GM12878 (cell line): ENCODE results near the gene TIMM50. TPM values are rescaled to one million over a fixed set of nuclear protein-coding genes. Genes with fewer than 3 reads are reported as not detected.

Experiments
- ATAC-seq: fragments of 200-7000 bp; cut with Tn5 transposase; 3 replicates; pipeline ENCODE4 v1.9.1; 2020; ENCODE audit warnings: mild to moderate bottlenecking, moderate library complexity
- BruUV-seq: library from RNA; stranded (reverse); fragments of 400-500 nt; replicated peaks from 2 replicates; lab custom pipeline; 2021; lab: Mats Ljungman, UMichigan
- CTCF ChIA-PET: fragments of 300-600 bp; sonication (Branson Sonifier 250); formaldehyde crosslinking; extraction: SDS; loops from one replicate; lab custom pipeline; 2021; ENCODE audit warnings: inconsistent platforms; lab: Yijun Ruan, JAX
- POLR2A ChIA-PET: fragments of 350-600 bp; formaldehyde crosslinking; extraction: SDS; loops from one replicate; lab custom pipeline; 2021; ENCODE audit warnings: inconsistent platforms; lab: Charles Lee
- RAD21 ChIA-PET: fragments of 300-600 bp; sonication (Branson Sonifier 250); formaldehyde crosslinking; loops from one replicate; lab custom pipeline; 2023; ENCODE audit warnings: antibody characterized with exemption; ENCODE audit not compliant: unreplicated experiment; lab: Charles Lee
- SMC1A ChIA-PET: fragments of 300-600 bp; sonication (Branson Sonifier 250); formaldehyde crosslinking; loops from one replicate; lab custom pipeline; 2023; ENCODE audit not compliant: unreplicated experiment, uncharacterized antibody; lab: Charles Lee
- DNase-seq: peaks from one replicate; pipeline ENCODE4 v3.0.0-alpha.2; 2011; ENCODE audit warnings: low read depth, low spot score
- FAIRE-seq: peaks from 3 replicates; lab custom pipeline; 2011; peaks lifted over from hg19 to GRCh38; lab: Jason Lieb, UNC
- H2AFZ ChIP-seq: 2 replicates; pipeline ENCODE4 v1.6.0; 2011; ENCODE audit warnings: low read depth, low read length, control low read depth; ENCODE audit not compliant: control insufficient read depth
- H3K27ac ChIP-seq: 2 replicates; pipeline ENCODE4 v1.5.1; 2011; ENCODE audit warnings: control low read depth; ENCODE audit not compliant: control insufficient read depth, insufficient read depth
- H3K27me3 ChIP-seq, 2 experiments: replicated peaks in 1 of 2; 2 replicates each; pipeline versions ENCODE4 v1.6.0 to v1.6.1; 2011; ENCODE audit warnings: low read length in 1 of 2; ENCODE audit not compliant: control insufficient read depth in 2 of 2, insufficient read depth in 2 of 2
- H3K36me3 ChIP-seq, 2 experiments: 2 replicates each; pipeline ENCODE4 v1.5.1; 2011; ENCODE audit warnings: low read length in 1 of 2; ENCODE audit not compliant: control insufficient read depth in 2 of 2, insufficient read depth in 2 of 2
- H3K4me1 ChIP-seq: 2 replicates; pipeline ENCODE4 v1.6.1; 2011; ENCODE audit warnings: mild to moderate bottlenecking, low read length, moderate library complexity, mixed read lengths; ENCODE audit not compliant: control insufficient read depth, insufficient read depth
- H3K4me2 ChIP-seq: 2 replicates; pipeline ENCODE4 v1.6.0; 2011; ENCODE audit warnings: control low read depth; ENCODE audit not compliant: control insufficient read depth, insufficient read depth
- H3K4me3 ChIP-seq: fragments of 200-600 bp; sonication (generic); 2 replicates; pipeline ENCODE4 v1.5.1; 2016
- H3K79me2 ChIP-seq: 2 replicates; pipeline ENCODE4 v1.6.0; 2011; ENCODE audit warnings: low read length; ENCODE audit not compliant: control insufficient read depth, insufficient read depth
- H3K9ac ChIP-seq: 2 replicates; pipeline ENCODE4 v1.8.0; 2011; ENCODE audit warnings: low read length, control low read depth, mixed read lengths; ENCODE audit not compliant: control insufficient read depth, insufficient read depth
- H3K9me3 ChIP-seq: replicated peaks from 3 replicates; pipeline ENCODE4 v1.5.1; 2011; ENCODE audit warnings: mild to moderate bottlenecking, low read length; ENCODE audit not compliant: control insufficient read depth, insufficient read depth
- H4K20me1 ChIP-seq: 2 replicates; pipeline ENCODE4 v1.6.0; 2011; ENCODE audit not compliant: control insufficient read depth, insufficient read depth
- CBFB ChIP-seq: IDR thresholded peaks from 2 replicates; pipeline ENCODE4 v1.6.1; 2016; ENCODE audit warnings: antibody characterized with exemption, low read depth
- CEBPB ChIP-seq, 2 experiments: fragments of 150-350 bp in 1 of 2; IDR thresholded peaks; 2 replicates each; pipeline ENCODE4 v1.6.1; 2012 to 2014; ENCODE audit warnings: low read depth in 2 of 2, low read length in 2 of 2, borderline replicate concordance in 1 of 2, inconsistent platforms in 1 of 2
- CHD2 ChIP-seq: IDR thresholded peaks from 2 replicates; pipeline ENCODE4 v1.6.1; 2011; ENCODE audit warnings: low read depth, low read length, improper control_type of control experiment, borderline replicate concordance
- EED ChIP-seq: sonication (generic); IDR thresholded peaks from 2 replicates; pipeline ENCODE4 v1.6.1; 2016; ENCODE audit warnings: antibody characterized with exemption, low read depth
- FOXK2 ChIP-seq: fragments of 450-650 bp; IDR thresholded peaks from 2 replicates; pipeline ENCODE4 v1.6.1; 2017; ENCODE audit warnings: mild to moderate bottlenecking, moderate library complexity
- GATAD2B ChIP-seq: fragments of 450-650 bp; conservative IDR thresholded peaks from 2 replicates; pipeline ENCODE4 v1.6.1; 2017; ENCODE audit warnings: low read depth, mild to moderate bottlenecking, moderate library complexity
- MAX ChIP-seq: IDR thresholded peaks from 2 replicates; pipeline ENCODE4 v1.6.1; 2012; ENCODE audit warnings: low read depth, low read length, improper control_type of control experiment
- MYB ChIP-seq: fragments of 150-350 bp; IDR thresholded peaks from 2 replicates; pipeline ENCODE4 v1.6.1; 2014; ENCODE audit warnings: mild to moderate bottlenecking, low read depth, low read length, borderline replicate concordance
- NRF1 ChIP-seq: conservative IDR thresholded peaks from 2 replicates; pipeline ENCODE4 v1.6.1; 2011; ENCODE audit warnings: mild to moderate bottlenecking, low read depth, low read length, improper control_type of control experiment
- POLR2A ChIP-seq: IDR thresholded peaks from 2 replicates; pipeline ENCODE4 v1.6.1; 2011; ENCODE audit warnings: low read depth, mild to moderate bottlenecking, low read length
- PRDM15 ChIP-seq: fragments of 450-650 bp; formaldehyde crosslinking; IDR thresholded peaks from 2 replicates; pipeline ENCODE4 v1.4.0; 2020; ENCODE audit warnings: mild to moderate bottlenecking, moderate library complexity
- REST ChIP-seq: IDR thresholded peaks from 2 replicates; pipeline ENCODE4 v1.6.1; 2012; ENCODE audit warnings: mild to moderate bottlenecking, low read depth, low read length
- SPI1 ChIP-seq: IDR thresholded peaks from 2 replicates; pipeline ENCODE4 v1.6.1; 2011; ENCODE audit warnings: low read depth, mild to moderate bottlenecking, low read length, moderate library complexity, borderline replicate concordance; ENCODE audit not compliant: insufficient read depth
- WGBS: methylation state at CpG from one replicate; pipeline ENCODE4 v1.1.6; 2016; ENCODE audit warnings: low lambda C conversion rate; ENCODE audit not compliant: insufficient replicate concordance, insufficient coverage; ENCODE audit errors: missing lambda C conversion rate; 5-methylcytosine and 5-hydroxymethylcytosine counted together
- in situ Hi-C: fragments of 300-500 bp; cut with MboI; formaldehyde crosslinking; loops from 9 replicates; pipeline ENCODE4 v1.14.3; 2018; ENCODE audit warnings: mixed read lengths
- intact Hi-C: fragments of 100-400 bp; cut with micrococcal nuclease; formaldehyde crosslinking; loops from one replicate; pipeline ENCODE4 v1.14.2; 2022; ENCODE audit not compliant: unreplicated experiment
- polyA plus RNA-seq, 11 experiments: library from polyadenylated mRNA; depleted of rRNA in 4 of 11; unstranded in 6 of 11; stranded (reverse) in 5 of 11; fragments of >200 nt; fragmentation: Nextera tagmentation in 4 of 11; fragmentation: Illumina TruSeq in 1 of 11; extraction: Ambion mirVana in 4 of 11; extraction: Trizol in 1 of 11; gene quantifications; 1 replicate in 1 of 11; 2 replicates in 10 of 11; pipeline versions ENCODE4 v1.2.1 to v1.2.3, GENCODE V29; 2011 to 2016; ENCODE audit warnings: inconsistent platforms in 2 of 11, missing spikeins in 2 of 11, low read depth in 1 of 11
- total RNA-seq, 4 experiments: library from RNA; depleted of rRNA in 3 of 4; stranded (reverse); fragments of >200 nt in 3 of 4; fragmentation: Illumina TruSeq in 1 of 4; extraction: Trizol in 1 of 4; gene quantifications; 2 replicates each; pipeline versions ENCODE4 v1.2.1 to v1.2.3, GENCODE V29; 2013 to 2021

The TIMM50 gene
- total and polyA plus RNA-seq, 10 of the 15 experiments (the other 5 are each of a cell fraction or from before 2014, with no cell fraction given), result 15.6 to 146 (median 101) TPM

- ChIA-PET SMC1A (interaction anchor here (1.2 to 3.0 kb wide), 5 partner anchors 13 to 66 kb away, joined by 3 to 8 read pairs (median 5); partner anchors contain the start of gene EID2B), POLR2A (interaction anchor here (0.6 kb wide), 1 partner anchor 50 kb away, joined by 3 read pairs; no protein-coding TSS in a partner anchor), CTCF (interaction anchor here (0.6 to 1.9 kb wide), 6 partner anchors 8 to 153 kb away, joined by 3 to 12 read pairs (median 3); partner anchors contain the start of gene EID2B), RAD21 (no interaction called here)
- no peaks in the 10 kb centered on the region for H3K79me2 ChIP-seq
- peaks cover 0 to 19% of the 10 kb centered on the region in 2 experiments; a peak in 3 of 4 replicates for H3K27me3 ChIP-seq
- no peaks in the 10 kb centered on the region for H3K36me3 ChIP-seq
- FAIRE-seq (no peak), DNase-seq (no peak), ATAC-seq (no peak)
- no TSS peak for BruUV-seq
- no peak for TF ChIP-seq FOXK2
- TF ChIP-seq MAX, result no peak
- no peak for TF ChIP-seq REST
- no peak for TF ChIP-seq NRF1
- TF ChIP-seq CHD2, result no peak
- no peak for TF ChIP-seq GATAD2B
- TF ChIP-seq SPI1, result no peak
- TF ChIP-seq PRDM15, result no peak
- TF ChIP-seq POLR2A, result no peak
- no peak for TF ChIP-seq MYB
- no peak for TF ChIP-seq CBFB
- TF ChIP-seq CEBPB (IDR thresholded peaks at IDR 0.05; ENCODE audit: borderline replicate concordance in 1 of 2, low read depth in 2 of 2, low read length in 2 of 2), result no peak
- no peak for TF ChIP-seq EED
- H3K27ac ChIP-seq, result no peak overlapping the region
- WGBS, result 74% methylated on average over 8 of the region's 8 CpGs
- no peaks in the 10 kb centered on the region; the same call in 2 of the 3 replicates for H3K9me3 ChIP-seq
- in situ Hi-C loops (no loop called here), intact Hi-C loops (loop anchor here (5.0 kb wide), 1 partner anchor 53 kb away; the partner anchor contains the start of gene SUPT5H)
- H3K4me3 ChIP-seq, result no peak overlapping the region
- no peaks in the 10 kb centered on the region for H4K20me1 ChIP-seq
- no peak overlapping the region for H3K4me2 ChIP-seq
- H2AFZ ChIP-seq, result no peak overlapping the region
- H3K4me1 ChIP-seq, result peaks cover 10% of the 10 kb centered on the region
- no peak overlapping the region for H3K9ac ChIP-seq
Observed at GRCh38 chr19:39499932-39500331, 19.3 kb downstream of the TIMM50 start.
